Natural killer cell (primary cell): ENCODE data around the gene MCUR1. TPM values are rescaled to one million over a fixed set of nuclear protein-coding genes. Genes with fewer than 3 reads are reported as not detected.

Source experiments
- ATAC-seq, 3 donors: fragments of 150-1000 bp in 2 of 3; fragments of 200-7000 bp in 1 of 3; cut with Tn5 transposase; 1 replicate in 1 of 3; 2 replicates in 2 of 3; pipeline ENCODE4 v1.10.0; 2021; ENCODE audit warnings: mild to moderate bottlenecking in 2 of 3, moderate library complexity in 2 of 3
- DNase-seq, 2 donors: peaks; one replicate each; pipeline versions ENCODE4 v3.0.0 to v3.0.0-alpha.2; 2013 to 2021; ENCODE audit warnings: mixed read lengths in 1 of 2
- H3K27ac ChIP-seq: one replicate; pipeline ENCODE4 v1.5.1; 2013; ENCODE audit warnings: mild to moderate bottlenecking, low read length
- H3K27me3 ChIP-seq: one replicate; pipeline ENCODE4 v1.6.1; 2013; ENCODE audit warnings: low read length; ENCODE audit not compliant: control insufficient read depth, insufficient read depth
- H3K36me3 ChIP-seq: one replicate; pipeline ENCODE4 v1.6.1; 2013; ENCODE audit warnings: low read length; ENCODE audit not compliant: control insufficient read depth, insufficient read depth
- H3K4me1 ChIP-seq: one replicate; pipeline ENCODE4 v1.6.1; 2013; ENCODE audit warnings: low read length; ENCODE audit not compliant: control insufficient read depth, insufficient read depth
- H3K4me3 ChIP-seq: one replicate; pipeline ENCODE4 v1.5.1; 2013; ENCODE audit warnings: low read length
- H3K9me3 ChIP-seq: one replicate; pipeline ENCODE4 v1.6.1; 2013; ENCODE audit warnings: low read length; ENCODE audit not compliant: control insufficient read depth, insufficient read depth
- H3K27ac Mint-ChIP-seq, 2 donors: one replicate each; pipeline ENCODE4 v1.8.0; 2022; ENCODE audit warnings: mild to moderate bottlenecking in 2 of 2, mixed read lengths in 2 of 2, moderate library complexity in 1 of 2
- H3K27me3 Mint-ChIP-seq, 2 donors: one replicate each; pipeline ENCODE4 v1.8.0; 2022; ENCODE audit warnings: low read depth in 2 of 2, mixed read lengths in 2 of 2
- H3K36me3 Mint-ChIP-seq: one replicate; pipeline ENCODE4 v1.8.0; 2022; ENCODE audit warnings: mixed read lengths
- H3K4me1 Mint-ChIP-seq, 2 donors: one replicate each; pipeline ENCODE4 v1.8.0; 2022; ENCODE audit warnings: mixed read lengths in 2 of 2
- H3K4me3 Mint-ChIP-seq: one replicate; pipeline ENCODE4 v1.8.0; 2022; ENCODE audit warnings: mild to moderate bottlenecking, moderate library complexity, mixed read lengths
- H3K9me3 Mint-ChIP-seq, 2 donors: one replicate each; pipeline ENCODE4 v1.8.0; 2022; ENCODE audit warnings: mixed read lengths in 2 of 2
- WGBS: methylation state at CpG from one replicate; pipeline ENCODE4 v1.1.7; 2013; ENCODE audit warnings: missing lambda C conversion rate; ENCODE audit not compliant: insufficient coverage; 5-methylcytosine and 5-hydroxymethylcytosine counted together
- intact Hi-C: fragments of 100-400 bp; cut with micrococcal nuclease; formaldehyde crosslinking; loops from one replicate; pipeline ENCODE4 v1.14.2; 2022
- total RNA-seq, 4 donors: library from RNA; stranded (reverse); fragments of 120-200 nt in 1 of 4; gene quantifications; one replicate each; pipeline versions ENCODE4 v1.2.3 to v1.2.4, GENCODE V29; 2013 to 2022
- TF ChIP-seq, protein P1 (sequence below): fragments of 200-600 bp; IDR thresholded peaks from one replicate; pipeline ENCODE4 v1.8.0; 2022; ENCODE audit warnings: antibody characterized with exemption

MCUR1 gene
- total RNA-seq, 3 donors from 2014 or later (not counting 1 experiment from before 2014, with no cell fraction given) = 6.0 to 9.6 (median 7.9) TPM

DNA sequence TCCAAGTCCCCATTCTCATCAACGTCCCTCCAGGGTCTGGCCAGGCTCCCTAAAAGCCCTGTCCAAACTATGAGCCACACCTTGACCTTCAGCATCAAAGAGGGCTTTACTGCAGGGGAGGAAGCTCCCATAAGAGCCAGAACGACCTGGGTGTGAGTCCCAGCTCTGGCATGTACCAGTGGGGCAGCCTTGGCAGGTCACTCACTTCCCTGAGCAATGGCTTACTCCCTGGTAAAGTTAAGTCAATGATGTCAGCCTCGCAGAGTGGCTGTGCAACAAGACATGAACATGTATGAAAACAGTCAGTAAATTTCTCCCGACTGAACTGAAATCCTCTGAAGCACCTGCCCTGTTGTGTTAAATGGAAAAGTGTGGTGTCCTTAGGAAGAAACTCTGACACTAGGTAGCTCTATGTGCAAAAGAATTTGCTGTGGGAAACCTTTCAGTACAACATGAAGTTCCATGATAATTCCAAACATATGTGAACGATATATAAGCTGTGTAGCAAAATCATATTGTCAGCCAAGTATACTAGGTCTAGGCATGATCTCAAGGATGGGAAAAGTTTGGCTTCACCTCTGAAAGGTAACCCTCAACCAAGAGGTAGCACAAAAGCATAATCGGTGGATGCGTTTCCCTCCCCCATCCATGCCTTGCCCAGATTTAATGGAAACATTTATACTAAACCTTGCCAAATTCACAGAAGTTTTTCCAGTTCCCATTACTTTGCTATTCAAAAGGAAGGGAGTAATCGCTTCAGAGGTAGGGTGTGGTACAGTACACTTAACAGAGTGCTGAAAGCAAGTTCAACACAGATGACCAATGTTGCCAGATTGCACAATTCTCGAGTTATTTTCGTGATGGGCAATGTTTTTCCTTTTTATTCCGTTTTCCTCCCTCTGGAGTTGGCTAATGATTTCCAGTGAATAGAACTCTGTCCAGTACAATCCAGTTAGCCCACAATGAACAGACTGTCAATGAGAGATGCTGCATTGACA, 53.8 kb downstream of the MCUR1 start:
- Mint-ChIP-seq H3K4me1 (peaks cover 13 to 17% of the 10 kb centered on the region in 2 donors), H3K36me3 (no peaks in the 10 kb centered on the region), H3K27ac (no peak overlapping the region), H3K4me3 (no peak overlapping the region), H3K27me3 (peaks cover 0 to 3% of the 10 kb centered on the region in 2 donors), H3K9me3 (no peaks in the 10 kb centered on the region)
- WGBS = 93% methylated on average over 11 of the region's 11 CpGs
- H3K9me3 ChIP-seq = no peaks in the 10 kb centered on the region
- H3K36me3 ChIP-seq = no peaks in the 10 kb centered on the region
- H3K4me1 ChIP-seq = peaks cover 16% of the 10 kb centered on the region
- no peak for DNase-seq
- intact Hi-C loops = loop anchor here (10.0 kb wide), 1 partner anchor 186 kb away; the partner anchor contains the start of gene SIRT5
- TF ChIP-seq, protein P1, sequence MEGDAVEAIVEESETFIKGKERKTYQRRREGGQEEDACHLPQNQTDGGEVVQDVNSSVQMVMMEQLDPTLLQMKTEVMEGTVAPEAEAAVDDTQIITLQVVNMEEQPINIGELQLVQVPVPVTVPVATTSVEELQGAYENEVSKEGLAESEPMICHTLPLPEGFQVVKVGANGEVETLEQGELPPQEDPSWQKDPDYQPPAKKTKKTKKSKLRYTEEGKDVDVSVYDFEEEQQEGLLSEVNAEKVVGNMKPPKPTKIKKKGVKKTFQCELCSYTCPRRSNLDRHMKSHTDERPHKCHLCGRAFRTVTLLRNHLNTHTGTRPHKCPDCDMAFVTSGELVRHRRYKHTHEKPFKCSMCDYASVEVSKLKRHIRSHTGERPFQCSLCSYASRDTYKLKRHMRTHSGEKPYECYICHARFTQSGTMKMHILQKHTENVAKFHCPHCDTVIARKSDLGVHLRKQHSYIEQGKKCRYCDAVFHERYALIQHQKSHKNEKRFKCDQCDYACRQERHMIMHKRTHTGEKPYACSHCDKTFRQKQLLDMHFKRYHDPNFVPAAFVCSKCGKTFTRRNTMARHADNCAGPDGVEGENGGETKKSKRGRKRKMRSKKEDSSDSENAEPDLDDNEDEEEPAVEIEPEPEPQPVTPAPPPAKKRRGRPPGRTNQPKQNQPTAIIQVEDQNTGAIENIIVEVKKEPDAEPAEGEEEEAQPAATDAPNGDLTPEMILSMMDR = no peak
- H3K4me3 ChIP-seq = no peak overlapping the region
- no peak overlapping the region for H3K27ac ChIP-seq
- H3K27me3 ChIP-seq = no peaks in the 10 kb centered on the region
- ATAC-seq = no peak

DNA sequence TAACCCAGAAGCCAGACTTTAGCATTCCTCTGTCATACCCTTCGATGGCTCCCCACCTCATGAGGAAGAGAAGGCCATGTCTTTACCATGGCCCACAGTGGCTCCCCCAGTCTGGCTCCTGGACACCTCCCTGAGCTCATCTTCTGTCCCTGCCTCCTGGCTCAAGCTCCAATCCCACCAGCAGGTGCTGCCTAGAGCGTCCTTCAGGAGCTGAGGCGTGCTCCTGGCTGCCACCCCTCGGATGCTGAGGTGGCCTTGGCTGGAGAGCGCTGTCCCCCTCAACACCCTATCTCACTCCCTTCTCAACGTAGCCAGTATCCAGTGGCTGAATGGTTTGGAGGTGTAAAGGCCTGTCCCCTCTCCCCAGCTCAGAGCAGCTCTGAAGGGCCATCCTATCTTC, 55.3 kb downstream of the MCUR1 start:
- TF ChIP-seq, protein P1 = no peak
- Histone ChIP-seq H3K36me3 (no peaks in the 10 kb centered on the region), H3K27me3 (no peaks in the 10 kb centered on the region), H3K27ac (no peak overlapping the region), H3K4me3 (no peak overlapping the region), H3K4me1 (peaks cover 16% of the 10 kb centered on the region), H3K9me3 (no peaks in the 10 kb centered on the region)
- Mint-ChIP-seq H3K9me3 (no peaks in the 10 kb centered on the region), H3K36me3 (no peaks in the 10 kb centered on the region), H3K27ac (no peak overlapping the region), H3K4me3 (no peak overlapping the region), H3K4me1 (peaks cover 13 to 16% of the 10 kb centered on the region in 2 donors), H3K27me3 (peaks cover 0 to 3% of the 10 kb centered on the region in 2 donors)
- no peak for DNase-seq
- 100% methylated on average over 4 of the region's 6 CpGs for WGBS
- ATAC-seq = no peak
- intact Hi-C loops = no loop called here

DNA sequence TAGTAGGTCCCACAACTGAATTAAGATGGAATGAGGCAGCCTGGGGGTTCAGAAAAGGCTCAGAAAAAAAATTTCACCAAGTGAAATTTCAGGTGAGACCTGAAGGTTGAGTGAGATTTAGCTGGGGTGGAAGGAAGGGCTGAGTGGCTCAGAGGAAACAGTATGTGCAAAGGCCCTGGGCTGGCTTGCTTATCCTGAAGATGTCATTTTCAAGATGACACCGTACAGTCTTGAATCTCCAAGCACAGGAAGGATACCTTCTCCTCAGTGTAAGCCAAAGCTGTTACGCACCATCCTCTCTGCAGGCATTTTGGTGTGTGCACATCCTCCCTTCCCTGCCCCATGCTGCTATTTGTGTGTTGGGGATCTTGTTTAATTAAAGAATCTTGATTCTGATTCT, 59.7 kb downstream of the MCUR1 start:
- Mint-ChIP-seq H3K4me3 (no peak overlapping the region), H3K9me3 (no peaks in the 10 kb centered on the region), H3K36me3 (no peaks in the 10 kb centered on the region), H3K27me3 (peaks cover 0 to 3% of the 10 kb centered on the region in 2 donors), H3K4me1 (no peaks in the 10 kb centered on the region), H3K27ac (no peak overlapping the region)
- no peak for DNase-seq
- Histone ChIP-seq H3K9me3 (no peaks in the 10 kb centered on the region), H3K27ac (no peak overlapping the region), H3K4me1 (no peaks in the 10 kb centered on the region), H3K36me3 (no peaks in the 10 kb centered on the region), H3K27me3 (no peaks in the 10 kb centered on the region), H3K4me3 (no peak overlapping the region)
- no peak for ATAC-seq
- TF ChIP-seq, protein P1 = no peak
- intact Hi-C loops = no loop called here
- 100% methylated on average over 2 of the region's 2 CpGs for WGBS
